IMR-90 (cell line): ENCODE data around the gene MRPS22. TPM values are rescaled to one million over a fixed set of nuclear protein-coding genes. Genes with fewer than 3 reads are reported as not detected.

ENCODE experiments used
- ATAC-seq: fragments of 200-7000 bp; cut with Tn5 transposase; 2 replicates; pipeline ENCODE4 v1.9.1; 2020; ENCODE audit warnings: low read depth, mild to moderate bottlenecking, moderate library complexity
- BruUV-seq: library from RNA; stranded (reverse); fragments of 400-500 nt; replicated peaks from 2 replicates; lab custom pipeline; 2021; lab: Mats Ljungman, UMichigan
- CTCF ChIA-PET: fragments of 300-600 bp; formaldehyde crosslinking; extraction: SDS; loops from one replicate; lab custom pipeline; 2021; ENCODE audit warnings: antibody characterized with exemption; lab: Yijun Ruan, JAX
- POLR2A ChIA-PET: fragments of 300-600 bp; sonication (Branson Sonifier 250); formaldehyde crosslinking; loops from one replicate; lab custom pipeline; 2022; ENCODE audit warnings: antibody characterized with exemption; ENCODE audit not compliant: unreplicated experiment; lab: Charles Lee
- DNase-seq: peaks from one replicate; pipeline ENCODE4 v3.0.0; 2013
- H2AFZ ChIP-seq: replicated peaks from 2 replicates; pipeline ENCODE3; 2013; ENCODE audit warnings: low read length, mild to moderate bottlenecking; ENCODE audit not compliant: poor library complexity
- H2AK5ac ChIP-seq: 2 replicates; pipeline ENCODE4 v1.6.1; 2013; ENCODE audit warnings: low read depth, low read length, inconsistent platforms
- H2AK9ac ChIP-seq: replicated peaks from 2 replicates; pipeline ENCODE3; 2013; ENCODE audit warnings: mild to moderate bottlenecking, low read depth, low read length, moderate library complexity; ENCODE audit not compliant: poor library complexity
- H2BK120ac ChIP-seq: 2 replicates; pipeline ENCODE4 v1.6.1; 2013; ENCODE audit warnings: low read depth, low read length, inconsistent platforms
- H2BK15ac ChIP-seq: 3 replicates; pipeline ENCODE4 v1.6.1; 2013; ENCODE audit warnings: low read depth, low read length, inconsistent platforms
- H2BK20ac ChIP-seq: 2 replicates; pipeline ENCODE4 v1.6.1; 2013; ENCODE audit warnings: low read depth, mild to moderate bottlenecking, inconsistent platforms, low read length, moderate library complexity
- H2BK5ac ChIP-seq: 2 replicates; pipeline ENCODE4 v1.6.1; 2013; ENCODE audit warnings: mild to moderate bottlenecking, low read depth, low read length, inconsistent platforms; ENCODE audit not compliant: poor library complexity, severe bottlenecking
- H3K14ac ChIP-seq: replicated peaks from 2 replicates; pipeline ENCODE4 v1.6.1; 2013; ENCODE audit warnings: low read depth, low read length, inconsistent platforms
- H3K18ac ChIP-seq: 2 replicates; pipeline ENCODE4 v1.6.1; 2013; ENCODE audit warnings: low read depth, low read length, control low read depth
- H3K23ac ChIP-seq: 2 replicates; pipeline ENCODE4 v1.6.1; 2013; ENCODE audit warnings: low read depth, low read length, inconsistent platforms
- H3K27ac ChIP-seq: 2 replicates; pipeline ENCODE4 v1.5.1; 2013; ENCODE audit warnings: mild to moderate bottlenecking, control low read depth, low read length; ENCODE audit not compliant: insufficient read depth
- H3K27me3 ChIP-seq: 2 replicates; pipeline ENCODE4 v1.6.1; 2013; ENCODE audit warnings: low read length; ENCODE audit not compliant: control insufficient read depth, insufficient read depth
- H3K36me3 ChIP-seq: 2 replicates; pipeline ENCODE4 v1.6.1; 2013; ENCODE audit warnings: low read length, mixed read lengths; ENCODE audit not compliant: control insufficient read depth, insufficient read depth
- H3K4ac ChIP-seq: 2 replicates; pipeline ENCODE4 v1.6.1; 2013; ENCODE audit warnings: low read depth, low read length, inconsistent platforms
- H3K4me1 ChIP-seq: 2 replicates; pipeline ENCODE4 v1.6.1; 2013; ENCODE audit warnings: low read length, mixed read lengths; ENCODE audit not compliant: control insufficient read depth, insufficient read depth
- H3K4me2 ChIP-seq: 2 replicates; pipeline ENCODE4 v1.6.1; 2013; ENCODE audit warnings: low read depth, mild to moderate bottlenecking, control low read depth, low read length, moderate library complexity
- H3K4me3 ChIP-seq: 2 replicates; pipeline ENCODE4 v1.5.1; 2013; ENCODE audit warnings: low read depth, mild to moderate bottlenecking, control low read depth, low read length, moderate library complexity; ENCODE audit not compliant: insufficient read depth
- H3K56ac ChIP-seq: 2 replicates; pipeline ENCODE4 v1.6.1; 2013; ENCODE audit warnings: low read length, inconsistent platforms; ENCODE audit not compliant: insufficient read depth; ENCODE audit errors: extremely low read depth
- H3K79me1 ChIP-seq, 2 experiments: 2 replicates each; pipeline ENCODE4 v1.6.1; 2013; ENCODE audit warnings: low read length in 2 of 2, inconsistent platforms in 1 of 2, low read depth in 1 of 2
- H3K9ac ChIP-seq: 2 replicates; pipeline ENCODE4 v1.6.1; 2013; ENCODE audit warnings: low read depth, low read length, control low read depth
- H3K9me1 ChIP-seq: 2 replicates; pipeline ENCODE4 v1.6.1; 2013; ENCODE audit warnings: low read length, inconsistent platforms; ENCODE audit not compliant: insufficient read depth
- H3K9me3 ChIP-seq: 2 replicates; pipeline ENCODE4 v1.6.1; 2013; ENCODE audit warnings: low read length; ENCODE audit not compliant: control insufficient read depth, insufficient read depth
- H4K20me1 ChIP-seq: 2 replicates; pipeline ENCODE4 v1.6.1; 2013; ENCODE audit warnings: low read length, inconsistent platforms; ENCODE audit not compliant: insufficient read depth
- H4K5ac ChIP-seq: 2 replicates; pipeline ENCODE4 v1.6.1; 2013; ENCODE audit warnings: mild to moderate bottlenecking, low read depth, low read length, control low read depth
- H4K8ac ChIP-seq, 2 experiments: 2 replicates each; pipeline ENCODE4 v1.6.1; 2013; ENCODE audit warnings: low read depth in 2 of 2, low read length in 2 of 2, control low read depth in 1 of 2, inconsistent platforms in 1 of 2
- H4K91ac ChIP-seq: 2 replicates; pipeline ENCODE4 v1.6.1; 2013; ENCODE audit warnings: low read depth, low read length, inconsistent platforms; ENCODE audit not compliant: insufficient read depth
- BHLHE40 ChIP-seq: fragments of 150-350 bp; IDR thresholded peaks from 2 replicates; pipeline ENCODE4 v1.6.1; 2016; ENCODE audit warnings: mild to moderate bottlenecking, low read depth, low read length
- CEBPB ChIP-seq: IDR thresholded peaks from 2 replicates; pipeline ENCODE4 v1.6.1; 2012; ENCODE audit warnings: low read depth, low read length, improper control_type of control experiment
- CHD1 ChIP-seq: IDR thresholded peaks from 2 replicates; pipeline ENCODE4 v1.6.1; 2012; ENCODE audit warnings: low read depth, low read length, improper control_type of control experiment
- CTCF ChIP-seq: conservative IDR thresholded peaks from 2 replicates; pipeline ENCODE4 v1.5.1; 2012; ENCODE audit warnings: mild to moderate bottlenecking, low read depth, low read length, improper control_type of control experiment
- FOS ChIP-seq: fragments of 150-350 bp; IDR thresholded peaks from 2 replicates; pipeline ENCODE4 v1.6.1; 2016; ENCODE audit warnings: low read depth, low read length
- MXI1 ChIP-seq: IDR thresholded peaks from 2 replicates; pipeline ENCODE4 v1.6.1; 2012; ENCODE audit warnings: low read depth, mild to moderate bottlenecking, low read length, moderate library complexity, borderline replicate concordance
- POLR2A ChIP-seq: IDR thresholded peaks from 2 replicates; pipeline ENCODE4 v1.6.1; 2012; ENCODE audit warnings: mild to moderate bottlenecking, low read depth, low read length
- RAD21 ChIP-seq: IDR thresholded peaks from 2 replicates; pipeline ENCODE4 v1.6.1; 2012; ENCODE audit warnings: low read length, improper control_type of control experiment
- RFX5 ChIP-seq: IDR thresholded peaks from 2 replicates; pipeline ENCODE4 v1.8.0; 2012; ENCODE audit warnings: low read depth, mild to moderate bottlenecking, low read length, moderate library complexity
- SMC3 ChIP-seq: fragments of 150-350 bp; IDR thresholded peaks from 2 replicates; pipeline ENCODE4 v1.6.1; 2016; ENCODE audit warnings: low read depth, mild to moderate bottlenecking, antibody characterized with exemption, low read length, moderate library complexity
- WGBS, 2 experiments: methylation state at CpG; one replicate each; pipeline versions ENCODE4 v1.1.5 to v1.1.7; 2013; ENCODE audit warnings: missing lambda C conversion rate in 2 of 2; ENCODE audit not compliant: insufficient read length in 1 of 2; ENCODE audit errors: extremely low coverage in 2 of 2; 5-methylcytosine and 5-hydroxymethylcytosine counted together
- dilution Hi-C: fragments of 300-500 bp; cut with HindIII; formaldehyde crosslinking; loops from one replicate; pipeline ENCODE4 v1.14.3; 2018; ENCODE audit warnings: low sequenced_read_pairs; ENCODE audit not compliant: unreplicated experiment
- in situ Hi-C: fragments of 300-500 bp; cut with MboI; formaldehyde crosslinking; loops from 3 replicates; pipeline ENCODE4 v1.14.3; 2019; ENCODE audit warnings: low sequenced_read_pairs, inconsistent platforms, mixed read lengths
- intact Hi-C: fragments of 100-400 bp; cut with micrococcal nuclease; formaldehyde crosslinking; loops from 2 replicates; pipeline ENCODE4 v1.10.0; 2022
- polyA plus RNA-seq, 3 experiments: library from polyadenylated mRNA; depleted of rRNA; stranded (reverse); fragments of >200 nt; gene quantifications; 2 replicates each; pipeline ENCODE4 v1.2.3, GENCODE V29; 2012; ENCODE audit warnings: low replicate concordance in 1 of 3
- total RNA-seq: library from RNA; depleted of rRNA; stranded (reverse); fragments of >200 nt; gene quantifications from 2 replicates; pipeline ENCODE4 v1.2.3, GENCODE V29; 2012

Gene MRPS22
- total and polyA plus RNA-seq, 2 of the 4 experiments (the other 2 are of a cell fraction), result 54.5 to 72.4 TPM

DNA sequence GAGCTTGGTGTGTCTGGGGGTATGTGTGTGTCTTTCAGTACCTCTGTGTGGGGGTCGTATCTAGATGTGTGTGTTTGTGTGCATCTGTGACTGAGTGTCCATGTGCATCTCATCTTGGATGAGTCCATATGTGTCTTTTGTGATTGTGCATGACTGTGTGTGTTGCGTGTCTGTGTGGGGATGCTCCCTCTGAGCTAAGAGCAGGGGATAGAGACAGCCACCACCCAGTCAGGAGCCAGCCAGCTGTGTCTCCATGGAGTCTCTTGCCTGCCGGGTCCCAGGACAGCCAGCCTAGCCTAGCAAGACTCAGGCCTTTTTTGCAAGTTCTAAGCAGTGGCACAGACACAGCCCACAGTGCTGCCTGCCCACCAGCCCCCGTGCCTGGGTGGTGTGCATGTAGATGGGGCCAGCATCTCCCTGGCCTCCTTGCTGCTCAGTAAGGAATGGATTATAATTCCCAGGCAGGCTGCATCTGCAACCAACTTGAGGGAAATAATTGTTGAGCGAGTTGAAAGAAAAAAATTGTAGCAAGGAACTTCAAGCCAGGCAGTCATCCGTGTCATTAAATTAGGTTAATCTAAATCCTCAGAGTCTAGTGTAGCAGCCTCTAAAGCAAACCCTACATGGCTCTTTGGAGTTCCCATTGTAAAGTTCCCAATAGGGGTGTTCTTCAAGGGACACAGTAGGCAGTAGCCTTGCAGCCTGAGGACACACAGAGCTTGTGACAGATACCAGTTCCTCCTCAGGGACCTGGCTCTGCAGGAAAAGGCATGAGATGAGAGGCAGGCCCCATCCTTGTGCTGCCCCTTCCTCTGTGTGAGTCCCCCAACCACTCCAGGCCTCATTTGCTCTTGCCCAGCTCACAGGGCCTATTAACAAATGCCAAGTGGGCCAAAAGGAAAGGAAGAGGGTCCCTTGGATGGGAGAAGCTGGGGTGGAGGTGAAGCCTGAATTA lies 35.9 kb upstream of the MRPS22 start:
- CTCF ChIA-PET, result interaction anchor here (1.3 kb wide), 1 partner anchor 21 kb away, joined by 3 read pairs; no protein-coding TSS in a partner anchor
- Histone ChIP-seq H3K4ac (peak overlapping the region; percentile 83), H2AFZ (peak overlapping the region; percentile 60), H2AK9ac (peak overlapping the region; percentile 37), H4K91ac (peak overlapping the region; percentile 70; the same call in 1 of the 2 replicates), H4K8ac (peak overlapping the region in 1 of 2 experiments; percentile 47; a peak in 2 of 4 replicates), H3K9me1 (peaks cover 44% of the 10 kb centered on the region), H2BK120ac (peak overlapping the region; percentile 82), H3K23ac (peak overlapping the region; percentile 52; the same call in 1 of the 2 replicates), H2BK20ac (peak overlapping the region; percentile 94), H2BK15ac (peak overlapping the region; percentile 29; the same call in 1 of the 3 replicates), H4K5ac (peak overlapping the region; percentile 47; the same call in 1 of the 2 replicates), H3K18ac (peak overlapping the region; percentile 54), H3K27ac (no peak overlapping the region), H3K27me3 (no peaks in the 10 kb centered on the region), H2BK5ac (peak overlapping the region; percentile 35), H3K9ac (no peak overlapping the region), H3K4me2 (no peak overlapping the region), H2AK5ac (peak overlapping the region; percentile 76), H3K4me1 (peaks cover 33% of the 10 kb centered on the region), H4K20me1 (no peaks in the 10 kb centered on the region), H3K79me1 (no peaks in the 10 kb centered on the region; a peak in 1 of 4 replicates), H3K14ac (peak overlapping the region; percentile 71), H3K4me3 (no peak overlapping the region), H3K36me3 (no peaks in the 10 kb centered on the region), H3K9me3 (no peaks in the 10 kb centered on the region), H3K56ac (no peak overlapping the region)
- dilution Hi-C loops, result no loop called here
- 80% methylated on average over 1 of the region's 6 CpGs; no CpG with 5 or more reads in 1 of the 2 experiments for WGBS, 2 experiments
- POLR2A ChIA-PET, result no interaction called here
- no peak for DNase-seq
- ATAC-seq, result no peak
- in situ Hi-C loops, result no loop called here
- no TSS peak for BruUV-seq
- TF ChIP-seq CTCF (no peak), RFX5 (no peak), POLR2A (no peak), CHD1 (no peak), BHLHE40 (no peak), FOS (no peak), MXI1 (no peak), SMC3 (no peak), RAD21 (no peak), CEBPB (no peak)
- intact Hi-C loops, result no loop called here
